HFFc6 (cell line): Measurements from ENCODE around the gene SYT2. TPM values are rescaled to one million over a fixed set of nuclear protein-coding genes. Genes with fewer than 3 reads are reported as not detected.

Experiments used
- DNase-seq: peaks from one replicate; pipeline ENCODE4 v3.0.0-alpha.2; 2018
- H3K27ac Mint-ChIP-seq: 2 replicates; pipeline ENCODE4 v1.8.0; 2020; ENCODE audit warnings: mild to moderate bottlenecking, mixed read lengths
- H3K27me3 Mint-ChIP-seq: 2 replicates; pipeline ENCODE4 v1.8.0; 2021; ENCODE audit warnings: mild to moderate bottlenecking, moderate library complexity, mixed read lengths; ENCODE audit not compliant: insufficient read depth
- H3K36me3 Mint-ChIP-seq: 2 replicates; pipeline ENCODE4 v1.8.0; 2021; ENCODE audit warnings: low read depth, mixed read lengths
- H3K4me1 Mint-ChIP-seq: 2 replicates; pipeline ENCODE4 v1.8.0; 2020; ENCODE audit warnings: low read depth, mixed read lengths
- H3K4me3 Mint-ChIP-seq: 2 replicates; pipeline ENCODE4 v1.8.0; 2020; ENCODE audit warnings: mild to moderate bottlenecking, moderate library complexity, mixed read lengths
- H3K9me3 Mint-ChIP-seq: 2 replicates; pipeline ENCODE4 v1.8.0; 2020; ENCODE audit warnings: mild to moderate bottlenecking, mixed read lengths
- total RNA-seq, 6 experiments: library from RNA; stranded (reverse); fragmentation: NEBNext Ultra II Directional; extraction: Animal tissue kit (Norgen Biotek cat#: 25700); gene quantifications; 2 replicates in 1 of 6; 3 replicates in 5 of 6; pipeline ENCODE4 v1.2.3, GENCODE V29; 2021
- TF ChIP-seq, protein P1 (sequence below): fragments of 200-600 bp; sonication (generic); IDR thresholded peaks from 2 replicates; pipeline ENCODE4 v1.5.0; 2021; ENCODE audit warnings: antibody characterized with exemption, mild to moderate bottlenecking

The SYT2 gene
- total RNA-seq, 6 experiments from 2014 or later: 0.03 TPM; not detected in 5

DNA sequence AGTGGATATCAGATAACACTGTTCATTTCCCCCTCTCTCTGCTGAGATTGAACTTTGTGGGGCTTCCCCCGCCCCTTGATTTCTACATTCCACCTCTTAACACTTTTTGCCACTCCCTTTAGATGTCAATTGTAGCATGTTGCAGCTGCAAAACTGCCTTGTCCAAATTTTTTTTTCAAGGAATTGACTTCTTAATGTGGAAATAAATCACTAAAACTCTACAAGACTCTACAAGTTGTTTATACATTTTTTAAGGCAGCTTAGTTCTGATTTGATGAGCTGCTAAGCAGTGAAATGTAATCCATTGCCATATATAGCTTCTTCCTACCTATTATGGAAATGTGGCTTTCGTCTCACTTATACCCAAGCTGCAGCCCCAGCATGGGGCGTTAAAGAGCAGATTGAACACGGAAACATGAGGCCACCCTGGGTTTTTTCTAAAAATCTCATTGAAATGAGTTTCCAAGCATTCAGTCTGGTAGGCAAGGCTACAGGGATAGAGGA, 132.2 kb downstream of the SYT2 start:
- peaks cover 80% of the 10 kb centered on the region for H3K4me1 Mint-ChIP-seq
- TF ChIP-seq, protein P1, sequence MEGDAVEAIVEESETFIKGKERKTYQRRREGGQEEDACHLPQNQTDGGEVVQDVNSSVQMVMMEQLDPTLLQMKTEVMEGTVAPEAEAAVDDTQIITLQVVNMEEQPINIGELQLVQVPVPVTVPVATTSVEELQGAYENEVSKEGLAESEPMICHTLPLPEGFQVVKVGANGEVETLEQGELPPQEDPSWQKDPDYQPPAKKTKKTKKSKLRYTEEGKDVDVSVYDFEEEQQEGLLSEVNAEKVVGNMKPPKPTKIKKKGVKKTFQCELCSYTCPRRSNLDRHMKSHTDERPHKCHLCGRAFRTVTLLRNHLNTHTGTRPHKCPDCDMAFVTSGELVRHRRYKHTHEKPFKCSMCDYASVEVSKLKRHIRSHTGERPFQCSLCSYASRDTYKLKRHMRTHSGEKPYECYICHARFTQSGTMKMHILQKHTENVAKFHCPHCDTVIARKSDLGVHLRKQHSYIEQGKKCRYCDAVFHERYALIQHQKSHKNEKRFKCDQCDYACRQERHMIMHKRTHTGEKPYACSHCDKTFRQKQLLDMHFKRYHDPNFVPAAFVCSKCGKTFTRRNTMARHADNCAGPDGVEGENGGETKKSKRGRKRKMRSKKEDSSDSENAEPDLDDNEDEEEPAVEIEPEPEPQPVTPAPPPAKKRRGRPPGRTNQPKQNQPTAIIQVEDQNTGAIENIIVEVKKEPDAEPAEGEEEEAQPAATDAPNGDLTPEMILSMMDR: no peak
- H3K27me3 Mint-ChIP-seq: no peaks in the 10 kb centered on the region; the same call in 1 of the 2 replicates
- no peak for DNase-seq
- peak overlapping the region; percentile 57 for H3K4me3 Mint-ChIP-seq
- H3K27ac Mint-ChIP-seq: peak overlapping the region; percentile 84
- peaks cover 18% of the 10 kb centered on the region; the same call in 1 of the 2 replicates for H3K36me3 Mint-ChIP-seq
- H3K9me3 Mint-ChIP-seq: no peaks in the 10 kb centered on the region

DNA sequence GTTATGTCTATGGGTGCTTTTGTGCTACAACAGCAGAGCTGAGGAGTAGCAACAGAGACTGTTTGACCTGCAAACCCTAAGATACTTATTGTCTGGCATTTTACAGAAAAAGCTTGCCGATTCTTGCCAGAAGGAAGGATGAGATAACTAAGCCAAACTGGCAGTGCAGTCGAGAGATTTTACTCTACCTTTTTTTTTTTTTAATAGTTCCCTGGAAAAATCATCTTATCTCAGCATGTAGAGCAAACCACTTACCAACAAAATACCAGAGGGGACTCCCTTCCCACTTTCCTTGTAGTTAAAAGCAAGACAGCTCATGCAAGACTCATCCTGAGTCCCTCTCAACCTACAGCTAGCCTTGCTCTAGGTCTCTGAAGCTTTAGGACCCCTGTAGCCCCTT, 132.9 kb downstream of the SYT2 start:
- peak; percentile 28 for DNase-seq
- Mint-ChIP-seq H3K9me3 (no peaks in the 10 kb centered on the region), H3K27me3 (no peaks in the 10 kb centered on the region; the same call in 1 of the 2 replicates), H3K4me3 (peak overlapping the region; percentile 57), H3K27ac (peak overlapping the region; percentile 84), H3K36me3 (peaks cover 17% of the 10 kb centered on the region; the same call in 1 of the 2 replicates), H3K4me1 (peaks cover 85% of the 10 kb centered on the region)
- TF ChIP-seq, protein P1: no peak

- Mint-ChIP-seq H3K9me3 (no peaks in the 10 kb centered on the region), H3K27me3 (no peaks in the 10 kb centered on the region; the same call in 1 of the 2 replicates), H3K4me1 (peaks cover 85% of the 10 kb centered on the region), H3K4me3 (peak overlapping the region; percentile 15), H3K27ac (peak overlapping the region; percentile 84), H3K36me3 (peaks cover 12% of the 10 kb centered on the region; the same call in 1 of the 2 replicates)
- TF ChIP-seq, protein P1: no peak
- DNase-seq: peak; percentile 52
Observed at GRCh38 chr1:202576816-202577215, 133.4 kb downstream of the SYT2 start.

GRCh38 chr1:202575918-202576653, 134.2 kb downstream of the SYT2 start:
- no peaks in the 10 kb centered on the region; the same call in 1 of the 2 replicates for H3K27me3 Mint-ChIP-seq
- H3K9me3 Mint-ChIP-seq: no peaks in the 10 kb centered on the region
- peak overlapping the region; percentile 84 for H3K27ac Mint-ChIP-seq
- peaks cover 6% of the 10 kb centered on the region; the same call in 1 of the 2 replicates for H3K36me3 Mint-ChIP-seq
- DNase-seq: peak; percentile 80
- H3K4me1 Mint-ChIP-seq: peaks cover 81% of the 10 kb centered on the region
- peak overlapping the region; percentile 15; the same call in 1 of the 2 replicates for H3K4me3 Mint-ChIP-seq
- TF ChIP-seq, protein P1: no peak

DNA sequence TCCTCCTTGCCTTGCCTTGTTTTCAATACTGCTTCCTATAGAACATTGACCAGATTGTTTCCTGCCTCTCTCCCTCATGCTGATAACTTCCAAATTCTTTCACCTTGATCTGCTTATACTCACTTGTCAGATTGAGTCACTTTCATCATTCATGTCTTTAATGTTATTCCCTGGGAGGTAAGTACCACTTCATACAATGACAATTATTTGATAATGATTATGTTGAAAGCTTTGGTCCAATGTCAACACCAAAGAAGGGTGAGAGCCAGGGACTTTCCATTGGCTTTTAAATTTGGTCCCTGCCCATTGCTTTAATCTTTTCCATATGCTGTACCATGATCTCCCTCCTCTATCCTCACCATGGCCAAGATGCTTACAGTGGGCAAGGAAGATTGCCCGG, 137.4 kb downstream of the SYT2 start:
- Mint-ChIP-seq H3K4me1 (peaks cover 69% of the 10 kb centered on the region), H3K36me3 (no peaks in the 10 kb centered on the region; the same call in 1 of the 2 replicates), H3K9me3 (no peaks in the 10 kb centered on the region), H3K27me3 (no peaks in the 10 kb centered on the region; the same call in 1 of the 2 replicates), H3K27ac (no peak overlapping the region), H3K4me3 (no peak overlapping the region)
- no peak for DNase-seq
- TF ChIP-seq, protein P1: no peak
